ENCODE measurements around the gene MYH6.
"Not testable (repeated sequence)": the region's sequence is repeated elsewhere in the genome, so short reads cannot be mapped to it uniquely, and the experiment has no call there.

The MYH6 gene

GRCh38 chr14:23435543-23436326 is 27.7 kb upstream of the MYH6 start, which contains the start of gene MYH7:
Gene MYH7, minus strand, starts transcription at chr14:23435660. Its CDS starts 1,928 bp downstream, at chr14:23433732.
- DNase-seq (ENCODE audit: low read depth) = no peak

GRCh38 chr14:23434488-23435222 is 26.6 kb upstream of the MYH6 start:
- no peak for DNase-seq (ENCODE audit: low read depth)

GRCh38 chr14:23433457-23433856 is 25.4 kb upstream of the MYH6 start:
- DNase-seq (ENCODE audit: low read depth) = no peak

GRCh38 chr14:23432946-23433345 is 24.9 kb upstream of the MYH6 start:
- DNase-seq (ENCODE audit: low read depth) = no peak

GRCh38 chr14:23432102-23432925 is 24.2 kb upstream of the MYH6 start:
- no peak for DNase-seq (ENCODE audit: low read depth)

GRCh38 chr14:23431486-23431885 is 23.4 kb upstream of the MYH6 start:
- DNase-seq (ENCODE audit: low read depth) = no peak

GRCh38 chr14:23430723-23431085 is 22.6 kb upstream of the MYH6 start:
- no peak for DNase-seq (ENCODE audit: low read depth)

GRCh38 chr14:23430016-23430722 is 22.1 kb upstream of the MYH6 start:
- DNase-seq (ENCODE audit: low read depth) = no peak

- DNase-seq (ENCODE audit: low read depth) = no peak
Measured at GRCh38 chr14:23428686-23429495, 20.8 kb upstream of the MYH6 start.

GRCh38 chr14:23425798-23426197 is 17.7 kb upstream of the MYH6 start:
- DNase-seq (ENCODE audit: low read depth) = not testable (repeated sequence)

- no peak for DNase-seq (ENCODE audit: low read depth)
Measured at GRCh38 chr14:23425169-23425568, 17.1 kb upstream of the MYH6 start.

GRCh38 chr14:23423657-23424056 is 15.6 kb upstream of the MYH6 start:
- no peak for DNase-seq (ENCODE audit: low read depth)

GRCh38 chr14:23421594-23421993 is 13.5 kb upstream of the MYH6 start:
- DNase-seq (ENCODE audit: low read depth) = no peak

GRCh38 chr14:23419646-23420045 is 11.6 kb upstream of the MYH6 start:
- DNase-seq (ENCODE audit: low read depth) = not testable (repeated sequence)

GRCh38 chr14:23418021-23418420 is 9.9 kb upstream of the MYH6 start:
- DNase-seq (ENCODE audit: low read depth) = no peak

GRCh38 chr14:23417269-23417668 is 9.2 kb upstream of the MYH6 start:
- DNase-seq (ENCODE audit: low read depth) = not testable (repeated sequence)

GRCh38 chr14:23416801-23417200 is 8.7 kb upstream of the MYH6 start:
- no peak for DNase-seq (ENCODE audit: low read depth)

- no peak for DNase-seq (ENCODE audit: low read depth)
Measured at GRCh38 chr14:23415821-23416778, 8.0 kb upstream of the MYH6 start.

- no peak for DNase-seq (ENCODE audit: low read depth)
Measured at GRCh38 chr14:23414906-23415820, 7.1 kb upstream of the MYH6 start.

All from HS-27A (cell line).